GM11168 (cell line): ENCODE results near the gene DDX1.

Experiments
- in situ Hi-C: fragments of 300-500 bp; cut with MboI; formaldehyde crosslinking; loops from one replicate; pipeline ENCODE4 v1.12.0; 2022; ENCODE audit warnings: low sequenced_read_pairs; ENCODE audit not compliant: unreplicated experiment

DDX1 gene

DNA sequence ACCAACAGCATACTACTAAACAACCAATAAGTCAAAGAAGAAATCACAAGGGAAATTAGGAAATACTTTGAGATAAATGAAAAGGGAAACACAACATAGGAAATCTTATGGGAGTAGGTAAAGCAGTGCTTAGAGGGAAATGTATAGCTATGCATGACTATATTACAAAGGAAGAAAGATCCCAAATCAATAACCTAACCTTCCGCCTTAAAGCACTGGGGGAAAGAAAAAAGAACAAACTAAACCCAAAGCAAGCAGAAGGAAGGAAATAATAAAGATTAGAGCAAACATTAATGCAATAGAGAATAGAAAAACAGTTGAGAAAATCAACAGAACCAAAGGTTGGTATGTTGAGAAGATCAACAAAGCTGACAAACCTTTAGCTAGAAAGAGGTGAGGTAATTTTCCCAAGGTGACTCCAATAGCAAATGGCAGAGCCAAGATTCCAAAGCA lies 49.9 kb downstream of the DDX1 start:
- in situ Hi-C loops, result loop anchor here (25.0 kb wide), 1 partner anchor 121 kb away; no protein-coding TSS in a partner anchor

GRCh38 chr2:15642011-15642814 lies 50.5 kb downstream of the DDX1 start:
- in situ Hi-C loops, result loop anchor here (25.0 kb wide), 1 partner anchor 120 kb away; no protein-coding TSS in a partner anchor

GRCh38 chr2:15642815-15643500 lies 51.3 kb downstream of the DDX1 start:
- in situ Hi-C loops, result loop anchor here (25.0 kb wide), 1 partner anchor 119 kb away; no protein-coding TSS in a partner anchor

GRCh38 chr2:15643791-15644585 lies 52.3 kb downstream of the DDX1 start:
- in situ Hi-C loops, result loop anchor here (25.0 kb wide), 1 partner anchor 118 kb away; no protein-coding TSS in a partner anchor

GRCh38 chr2:15645300-15645699 lies 53.6 kb downstream of the DDX1 start:
- in situ Hi-C loops, result loop anchor here (25.0 kb wide), 1 partner anchor 117 kb away; no protein-coding TSS in a partner anchor

GRCh38 chr2:15645720-15646385 lies 54.2 kb downstream of the DDX1 start:
- in situ Hi-C loops, result loop anchor here (25.0 kb wide), 1 partner anchor 116 kb away; no protein-coding TSS in a partner anchor

GRCh38 chr2:15646661-15647060 lies 55.0 kb downstream of the DDX1 start:
- in situ Hi-C loops, result loop anchor here (25.0 kb wide), 1 partner anchor 116 kb away; no protein-coding TSS in a partner anchor

DNA sequence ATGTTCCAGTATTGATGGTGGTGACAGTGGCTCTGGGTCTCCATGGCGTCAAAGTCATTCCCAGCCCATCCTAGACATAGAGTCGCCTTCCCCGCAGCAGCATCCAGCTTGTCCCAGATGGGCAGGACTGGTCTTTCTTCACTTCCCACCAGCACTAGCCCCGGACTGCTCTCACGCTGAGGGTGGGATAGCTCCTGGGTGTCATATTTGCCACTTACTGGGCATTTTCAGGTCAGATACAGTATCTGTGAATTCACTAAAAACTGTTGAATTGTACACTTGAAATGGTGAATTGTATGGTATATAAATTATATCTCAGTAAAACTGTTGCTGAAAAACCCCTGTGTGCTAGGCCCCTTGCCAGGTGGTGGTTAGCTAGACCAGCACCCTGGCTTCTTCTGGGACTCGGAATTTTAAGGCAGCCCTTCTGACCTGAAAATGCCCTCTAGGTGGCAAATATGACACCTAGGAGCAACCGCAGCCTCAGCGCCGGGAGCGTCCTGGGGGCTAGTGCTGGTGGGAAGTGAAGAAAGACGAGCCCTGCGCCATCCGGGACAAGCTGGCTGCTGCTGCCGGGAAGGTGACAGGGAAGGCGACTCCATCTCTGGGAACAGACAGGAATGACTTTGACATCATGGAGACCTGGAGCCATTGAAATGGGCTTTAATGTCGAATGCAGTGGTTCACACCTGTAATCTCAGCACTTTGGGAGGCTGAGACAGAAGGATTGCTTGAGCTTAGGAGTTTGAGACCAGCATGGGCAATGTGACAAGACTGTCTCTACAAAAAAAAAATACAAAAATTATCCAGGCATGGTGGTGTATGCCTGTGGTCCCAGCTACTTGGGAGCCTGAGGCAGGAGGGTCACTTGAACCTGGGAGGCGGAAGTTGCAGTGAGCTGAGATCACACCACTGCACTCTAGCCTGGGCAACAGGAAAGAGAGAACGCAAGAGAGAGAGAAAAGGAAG lies 56.2 kb downstream of the DDX1 start:
- in situ Hi-C loops, result loop anchor here (25.0 kb wide), 1 partner anchor 114 kb away; no protein-coding TSS in a partner anchor

GRCh38 chr2:15648593-15649525 lies 57.2 kb downstream of the DDX1 start:
- in situ Hi-C loops, result loop anchor here (25.0 kb wide), 1 partner anchor 113 kb away; no protein-coding TSS in a partner anchor

- in situ Hi-C loops, result loop anchor here (25.0 kb wide), 1 partner anchor 113 kb away; no protein-coding TSS in a partner anchor
Measured at GRCh38 chr2:15649561-15650255, 58.0 kb downstream of the DDX1 start.

GRCh38 chr2:15650616-15651366 lies 59.1 kb downstream of the DDX1 start:
- in situ Hi-C loops, result no loop called here

- in situ Hi-C loops, result no loop called here
Measured at GRCh38 chr2:15651367-15651727, 59.7 kb downstream of the DDX1 start.

- in situ Hi-C loops, result no loop called here
Measured at GRCh38 chr2:15652252-15652651, 60.6 kb downstream of the DDX1 start.

DNA sequence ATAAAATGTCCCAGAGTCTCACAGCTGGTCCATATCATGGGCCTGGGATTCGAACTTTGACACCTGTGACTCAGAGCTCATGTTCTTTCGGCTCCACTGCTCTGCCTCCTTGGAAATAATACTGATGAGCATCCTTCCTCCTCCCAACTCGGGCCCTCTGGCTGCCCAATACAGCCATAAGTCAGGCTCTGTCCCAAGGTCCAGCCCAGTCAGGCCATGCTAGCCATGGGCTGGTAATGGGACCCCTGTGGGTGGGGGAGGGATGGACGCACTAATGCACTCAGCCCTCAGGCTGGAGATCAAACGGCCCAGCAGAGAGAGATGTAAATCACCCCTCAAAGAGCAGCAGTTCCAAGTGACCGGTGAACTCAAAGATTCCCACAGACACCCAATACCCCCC lies 61.1 kb downstream of the DDX1 start:
- in situ Hi-C loops, result no loop called here

DNA sequence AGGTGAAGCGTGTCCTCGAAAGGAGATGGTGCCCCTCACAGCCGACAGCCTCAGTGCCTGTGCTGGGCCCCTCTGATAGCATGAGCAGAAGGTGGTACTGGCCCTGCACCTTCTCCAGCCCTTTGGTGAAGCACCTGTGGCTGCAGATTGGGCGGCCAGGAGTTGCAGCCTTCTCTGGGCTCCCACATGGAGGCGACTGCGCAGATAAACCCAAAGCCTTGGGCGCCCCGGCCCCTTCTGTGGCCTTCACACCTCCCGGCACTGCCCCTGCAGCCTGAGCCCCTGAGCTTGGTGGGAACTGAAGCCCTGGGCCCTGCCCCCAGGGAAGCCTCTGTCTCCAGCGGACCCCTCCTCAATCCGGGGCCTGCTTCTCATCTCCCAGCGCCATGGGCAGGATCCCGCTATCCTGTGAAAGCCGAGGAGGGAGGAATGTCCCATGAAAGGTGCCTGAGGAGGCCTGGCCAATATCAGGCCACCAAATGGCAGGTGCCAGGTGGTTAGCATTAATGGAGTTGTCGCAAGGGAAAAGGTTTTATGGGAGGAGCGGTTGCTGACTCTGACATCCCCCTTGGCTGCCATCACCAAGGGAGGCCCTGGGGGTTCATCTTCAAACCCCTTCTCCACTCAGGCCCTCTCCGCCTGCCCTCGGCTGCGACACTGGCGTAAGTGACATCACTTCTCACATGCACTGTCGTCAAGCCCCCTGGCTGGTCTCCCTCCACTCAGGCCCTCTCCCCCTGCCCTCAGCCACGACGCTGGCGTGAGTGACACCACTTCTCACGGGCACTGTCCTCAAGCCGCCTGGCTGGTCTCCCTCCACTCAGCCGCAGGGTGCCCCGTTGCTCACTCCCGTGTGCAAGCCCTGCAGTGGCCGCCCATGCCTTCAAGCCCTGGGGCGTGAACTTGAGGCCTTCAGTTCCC lies 62.4 kb downstream of the DDX1 start:
- in situ Hi-C loops, result no loop called here
